Measurements from ENCODE around the gene ICAM3. TPM values are rescaled to one million over a fixed set of nuclear protein-coding genes. Genes with fewer than 3 reads are reported as not detected.

The ICAM3 gene
- total and polyA plus RNA-seq, 8 donors = 5.2 to 13.8 (median 6.4) TPM

- ATAC-seq = no peak
These were observed 22.2 kb downstream of the ICAM3 start for GRCh38 chr19:10317045-10317856.

GRCh38 chr19:10316229-10317044 is 23.0 kb downstream of the ICAM3 start:
- no peaks in the 10 kb centered on the region for H3K9me3 ChIP-seq
- H3K27me3 ChIP-seq = no peaks in the 10 kb centered on the region
- DNase-seq (peak in 2 of 6 donors; percentile 36 to 76), ATAC-seq (peak in 3 of 4 donors; percentile 2 to 9 (median 5)), FAIRE-seq (no peak)
- no peak for TF ChIP-seq CTCF (IDR thresholded peaks at IDR 0.05)
- 53 to 65% methylated on average over 19 of the region's 19 CpGs for WGBS, 2 donors
- intact Hi-C loops (cut with DNase I) = no loop called here
- H3K4me1 ChIP-seq = peaks cover 0 to 9% (median 4%) of the 10 kb centered on the region in 3 donors
- peak overlapping the region in 1 of 4 donors; percentile 15 for H3K27ac ChIP-seq
- H3K4me3 ChIP-seq = peak overlapping the region in 2 of 4 donors; percentile 73 to 78
- peaks cover 0 to 23% (median 10%) of the 10 kb centered on the region in 3 donors for H3K36me3 ChIP-seq

More at GRCh38 chr19:10317045-10317856, 22.2 kb downstream of the ICAM3 start:
- no peaks in the 10 kb centered on the region for H3K9me3 ChIP-seq
- no peaks in the 10 kb centered on the region for H3K27me3 ChIP-seq
- 87% methylated on average over 24 to 29 of the region's 29 CpGs for WGBS, 2 donors
- TF ChIP-seq CTCF (IDR thresholded peaks at IDR 0.05) = no peak
- DNase-seq (no peak), FAIRE-seq (no peak)
- H3K4me3 ChIP-seq = no peak overlapping the region
- intact Hi-C loops (cut with DNase I) = no loop called here
- H3K4me1 ChIP-seq = peaks cover 0 to 9% (median 4%) of the 10 kb centered on the region in 3 donors
- no peak overlapping the region for H3K27ac ChIP-seq
- peaks cover 0 to 24% (median 10%) of the 10 kb centered on the region in 3 donors for H3K36me3 ChIP-seq

- FAIRE-seq (no peak), ATAC-seq (peak; percentile 94 to 97 (median 96)), DNase-seq (peak; percentile 89 to 98 (median 94))
- intact Hi-C loops (cut with DNase I) = no loop called here
- 0% methylated on average over 55 of the region's 55 CpGs for WGBS, 2 donors
- no peaks in the 10 kb centered on the region for H3K9me3 ChIP-seq
- H3K4me3 ChIP-seq = peak within 1 kb of the TSS; percentile 73 to 87 (median 81)
- H3K27me3 ChIP-seq = no peaks in the 10 kb centered on the region
- H3K4me1 ChIP-seq = peaks cover 0 to 9% (median 4%) of the 10 kb centered on the region in 3 donors
- peaks cover 0 to 23% (median 3%) of the 10 kb centered on the region in 3 donors for H3K36me3 ChIP-seq
- peak within 1 kb of the TSS; percentile 15 to 39 (median 18) for H3K27ac ChIP-seq
- TF ChIP-seq CTCF (IDR thresholded peaks at IDR 0.05) = no peak
These were observed 23.8 kb downstream of the ICAM3 start, which contains the start of gene FDX2 for GRCh38 chr19:10315335-10316214. Gene FDX2 (minus strand): TSS chr19:10316015. CDS start chr19:10315996, 19 bp downstream.

GRCh38 chr19:10309423-10309822 is 30.0 kb downstream of the ICAM3 start, which contains the start of gene ZGLP1:
Gene ZGLP1 (minus strand): TSS chr19:10309815.
- no peaks in the 10 kb centered on the region for H3K4me1 ChIP-seq
- TF ChIP-seq CTCF (IDR thresholded peaks at IDR 0.05) = no peak
- H3K27me3 ChIP-seq = no peaks in the 10 kb centered on the region
- H3K9me3 ChIP-seq = no peaks in the 10 kb centered on the region
- ATAC-seq (peak in 1 of 4 donors; percentile 15), DNase-seq (no peak), FAIRE-seq (no peak)
- 91 to 92% methylated on average over 24 of the region's 24 CpGs for WGBS, 2 donors
- H3K36me3 ChIP-seq = peaks cover 0 to 3% (median 0%) of the 10 kb centered on the region in 3 donors
- intact Hi-C loops (cut with DNase I) = no loop called here
- H3K27ac ChIP-seq = no peak within 1 kb of the TSS
- no peak within 1 kb of the TSS for H3K4me3 ChIP-seq
